NCI-H1417 (cell line): ENCODE results near the gene SUN2.

Source experiments
- DNase-seq, 3 experiments: peaks; one replicate each; lab custom pipeline; 2025; lab: John Stamatoyannopoulos, UW

The SUN2 gene

DNA sequence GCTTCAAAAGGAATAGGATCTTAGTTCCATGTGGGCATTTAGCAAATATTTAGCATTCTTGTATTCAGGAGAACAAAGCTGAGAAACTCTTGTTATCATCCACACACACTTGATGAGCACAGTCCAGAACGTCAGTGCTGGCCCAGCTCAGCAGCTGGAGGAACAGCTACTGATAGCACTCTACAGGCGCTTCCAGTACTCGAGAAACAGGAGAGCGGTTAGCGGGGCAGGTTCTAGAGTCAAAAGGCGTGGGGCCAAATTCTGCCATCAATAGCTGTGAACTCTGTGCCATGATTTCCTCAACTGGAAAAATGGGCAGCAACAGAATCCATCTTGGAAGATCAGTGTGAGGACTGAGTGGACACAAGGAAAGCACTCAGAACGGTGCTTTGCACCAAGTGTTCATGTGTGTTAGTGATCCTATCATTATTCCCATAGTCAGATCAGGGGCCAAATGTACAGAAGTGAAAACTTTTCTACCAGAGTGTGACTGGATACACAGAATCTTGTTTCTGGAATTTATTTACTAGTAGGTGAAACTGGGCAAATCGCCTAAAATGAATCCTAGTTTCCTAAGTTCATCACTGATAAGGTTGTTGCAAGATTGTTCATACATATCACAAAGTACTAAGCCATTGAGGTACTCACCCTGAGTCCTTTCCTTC, 58.2 kb downstream of the SUN2 start:
- DNase-seq = no peak

DNA sequence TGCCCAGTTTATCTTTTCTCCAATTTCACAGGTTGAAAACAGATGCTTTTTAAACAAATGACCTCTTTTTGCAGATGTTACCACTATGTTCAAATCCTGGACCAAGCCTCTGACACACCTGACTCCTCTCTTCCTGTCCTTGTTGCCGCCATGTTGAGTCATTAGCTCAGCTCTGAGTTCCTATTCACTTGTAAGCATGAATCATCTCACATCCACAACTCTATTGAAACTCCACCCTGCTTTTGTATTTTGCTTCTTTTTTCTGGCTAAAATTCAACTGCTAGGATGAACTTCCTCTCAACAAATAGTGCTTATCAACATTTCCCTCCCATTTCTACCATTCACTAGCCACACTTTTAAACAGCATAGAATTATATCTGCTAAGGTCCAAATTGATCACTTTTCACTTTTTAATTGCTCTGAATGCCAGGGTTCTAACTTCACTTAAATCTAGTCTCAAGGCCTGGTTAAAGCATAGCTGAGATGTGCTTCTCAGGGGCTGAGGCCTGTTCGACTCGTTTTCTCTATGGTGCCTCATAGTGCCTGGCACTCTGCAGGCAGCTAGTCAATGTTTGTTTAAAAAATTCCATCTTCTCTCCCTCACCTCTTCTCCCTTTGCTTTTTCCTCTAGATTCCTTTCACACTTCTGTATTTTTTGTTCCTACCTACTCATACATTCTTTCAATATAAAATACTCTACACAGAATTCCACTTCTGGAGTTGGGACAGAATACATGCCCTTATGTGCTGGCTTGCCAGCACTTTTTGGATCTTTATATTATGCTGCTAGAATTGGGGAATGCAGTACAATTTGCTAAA, 59.0 kb downstream of the SUN2 start:
- no peak for DNase-seq

DNA sequence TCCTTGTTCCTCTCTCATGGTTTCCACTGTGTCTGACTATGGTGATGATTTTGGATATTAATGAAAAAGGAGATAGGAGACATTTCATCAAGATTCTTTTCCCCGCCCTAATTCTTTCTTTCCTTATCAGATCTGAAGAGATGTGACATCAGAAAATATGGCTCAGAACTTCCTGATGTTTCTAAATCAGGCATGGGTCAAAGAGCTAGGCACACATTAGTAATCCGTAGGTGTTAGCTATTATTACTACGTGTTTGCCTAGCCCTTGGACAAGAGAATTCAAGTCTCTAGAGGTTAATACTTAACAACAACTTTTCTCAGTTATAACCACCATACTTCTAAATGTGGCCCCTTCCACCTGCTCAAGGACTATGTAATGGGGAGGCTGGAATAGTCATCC, 60.9 kb downstream of the SUN2 start:
- DNase-seq = no peak

DNA sequence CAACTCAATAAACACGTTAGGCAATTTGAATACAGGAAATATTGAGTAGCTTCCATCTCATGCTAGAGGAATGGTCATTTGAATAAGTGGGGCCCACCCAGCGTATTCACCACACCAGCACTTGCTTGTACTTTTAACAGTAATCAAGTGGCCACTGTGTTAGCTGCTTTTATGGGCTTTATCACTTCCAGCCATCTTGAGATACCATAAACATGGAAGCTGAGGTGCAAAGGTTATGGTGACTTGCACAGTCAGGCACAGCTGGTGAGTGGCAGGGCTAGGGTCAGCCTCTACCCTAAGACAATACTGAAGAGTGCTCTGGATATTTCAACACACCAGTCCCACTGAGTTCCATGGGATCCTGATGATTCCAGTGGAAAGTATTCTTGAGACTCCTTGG, 61.7 kb downstream of the SUN2 start:
- no peak for DNase-seq

DNA sequence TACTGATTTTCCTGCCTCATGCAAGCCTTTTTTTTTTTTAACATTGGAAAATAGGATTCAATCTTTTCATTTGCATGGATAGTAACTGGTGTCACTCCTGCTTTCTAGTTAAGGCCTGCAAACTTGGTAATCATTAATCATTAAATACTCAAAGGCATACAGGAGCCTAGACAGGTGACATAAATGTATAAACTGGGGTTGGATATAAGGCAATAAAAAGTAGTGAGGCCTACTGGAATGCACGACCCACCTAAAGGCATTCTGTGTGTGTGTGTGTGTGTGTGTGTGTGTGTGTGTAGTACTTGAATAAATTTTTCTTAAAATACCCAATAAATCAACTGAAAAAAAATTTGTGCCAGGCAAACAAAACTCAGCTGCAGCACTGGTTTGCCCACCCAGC, 66.1 kb downstream of the SUN2 start:
- DNase-seq = no peak

DNA sequence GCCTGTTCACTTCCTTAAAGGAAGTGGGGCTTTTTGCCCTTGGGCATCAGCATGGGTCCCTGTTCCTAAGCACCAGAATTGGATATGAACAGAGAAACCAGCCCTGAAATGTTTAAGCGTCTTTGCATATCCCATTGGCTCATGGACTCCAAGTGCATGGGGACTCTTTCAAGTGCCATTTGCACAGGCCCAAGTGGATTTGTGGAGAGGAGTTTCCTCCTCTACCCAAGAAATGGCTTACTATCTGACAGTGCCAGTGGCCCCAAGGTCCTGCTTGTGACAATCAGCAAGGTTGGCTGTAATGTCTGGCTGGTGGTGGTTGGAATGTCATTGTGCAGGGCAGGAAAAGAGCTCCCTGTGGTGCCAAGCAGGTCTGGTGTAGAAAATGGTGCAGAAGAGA, 70.0 kb downstream of the SUN2 start:
- no peak for DNase-seq

DNA sequence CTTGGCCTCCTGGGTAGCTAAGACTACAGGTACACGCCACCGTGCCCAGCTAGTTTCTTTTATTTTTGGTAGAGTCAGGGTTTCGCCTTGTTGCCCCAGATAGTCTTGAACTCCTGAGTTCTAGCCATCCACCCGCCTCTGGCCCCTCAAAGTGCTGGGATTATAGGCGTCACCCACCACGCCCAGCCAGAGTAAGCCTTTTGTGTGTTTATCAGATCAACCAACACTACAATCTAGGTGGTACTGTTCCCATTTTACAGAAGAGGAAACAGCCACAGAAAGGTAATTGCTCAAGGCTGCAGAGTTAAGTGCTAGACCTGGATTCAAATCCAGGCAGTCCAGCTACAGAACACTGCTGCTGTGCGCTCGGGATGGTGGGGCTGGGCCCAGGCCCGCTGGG, 70.9 kb downstream of the SUN2 start:
- no peak for DNase-seq
